Measurements from ENCODE around the gene SMIM36. TPM values are rescaled to one million over a fixed set of nuclear protein-coding genes. Genes with fewer than 3 reads are reported as not detected.

The SMIM36 gene
- polyA plus RNA-seq, 3 donors = not detected

DNA sequence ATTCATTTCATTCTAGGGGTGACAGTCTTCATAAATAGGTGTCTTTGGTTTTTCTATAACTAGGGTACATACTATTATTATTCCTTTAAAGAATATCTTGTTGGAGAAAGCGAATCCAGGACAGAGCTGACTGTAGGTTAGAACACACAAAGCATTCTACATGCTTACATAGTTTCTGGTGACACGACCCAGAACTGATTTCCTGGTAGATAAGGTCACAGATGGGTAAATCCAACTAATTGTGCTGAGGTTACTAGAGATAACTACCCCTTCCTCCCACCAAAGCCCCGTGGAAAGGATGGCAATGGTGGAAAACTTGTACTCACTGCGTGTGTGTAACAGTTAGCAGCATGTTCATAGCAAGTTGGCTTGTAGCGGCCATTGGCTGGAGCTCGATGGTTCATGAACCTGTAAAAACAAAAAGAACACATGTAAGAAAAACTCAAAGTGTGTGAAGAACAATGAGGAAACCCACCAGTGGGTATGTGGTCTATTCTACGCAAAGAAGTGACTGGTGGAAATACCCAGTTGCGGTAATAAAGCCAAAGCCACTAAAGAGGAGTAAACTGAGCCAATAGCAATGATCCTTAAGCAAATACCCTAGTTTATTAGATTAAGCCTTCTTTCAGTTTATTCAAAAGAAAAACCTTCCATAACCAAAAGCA lies 97.3 kb downstream of the SMIM36 start:
- no peak overlapping the region for H2AFZ ChIP-seq (ENCODE audit: insufficient read depth, low read depth, low read length, poor library complexity, severe bottlenecking)
- Mint-ChIP-seq H3K27ac (no peak overlapping the region), H3K9me3 (no peaks in the 10 kb centered on the region), H3K36me3 (peaks cover 43% of the 10 kb centered on the region in 2 donors), H3K4me3 (no peak overlapping the region), H3K27me3 (ENCODE audit: low read depth in 3 of 3) (no peaks in the 10 kb centered on the region), H3K4me1 (peaks cover 19% of the 10 kb centered on the region)
- peaks cover 26 to 53% of the 10 kb centered on the region in 2 donors for H3K36me3 ChIP-seq (replicated peaks in 1 of 2; ENCODE audit: control insufficient read depth in 1 of 2, insufficient read depth in 2 of 2, low read length in 2 of 2)
- no peak overlapping the region for H3K9ac ChIP-seq (ENCODE audit: insufficient read depth, low read length, poor library complexity, severe bottlenecking)
- TF ChIP-seq, protein P1, sequence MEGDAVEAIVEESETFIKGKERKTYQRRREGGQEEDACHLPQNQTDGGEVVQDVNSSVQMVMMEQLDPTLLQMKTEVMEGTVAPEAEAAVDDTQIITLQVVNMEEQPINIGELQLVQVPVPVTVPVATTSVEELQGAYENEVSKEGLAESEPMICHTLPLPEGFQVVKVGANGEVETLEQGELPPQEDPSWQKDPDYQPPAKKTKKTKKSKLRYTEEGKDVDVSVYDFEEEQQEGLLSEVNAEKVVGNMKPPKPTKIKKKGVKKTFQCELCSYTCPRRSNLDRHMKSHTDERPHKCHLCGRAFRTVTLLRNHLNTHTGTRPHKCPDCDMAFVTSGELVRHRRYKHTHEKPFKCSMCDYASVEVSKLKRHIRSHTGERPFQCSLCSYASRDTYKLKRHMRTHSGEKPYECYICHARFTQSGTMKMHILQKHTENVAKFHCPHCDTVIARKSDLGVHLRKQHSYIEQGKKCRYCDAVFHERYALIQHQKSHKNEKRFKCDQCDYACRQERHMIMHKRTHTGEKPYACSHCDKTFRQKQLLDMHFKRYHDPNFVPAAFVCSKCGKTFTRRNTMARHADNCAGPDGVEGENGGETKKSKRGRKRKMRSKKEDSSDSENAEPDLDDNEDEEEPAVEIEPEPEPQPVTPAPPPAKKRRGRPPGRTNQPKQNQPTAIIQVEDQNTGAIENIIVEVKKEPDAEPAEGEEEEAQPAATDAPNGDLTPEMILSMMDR (IDR thresholded peaks at IDR 0.05) = no peak
- no peaks in the 10 kb centered on the region for H4K20me1 ChIP-seq (ENCODE audit: insufficient read depth, low read length)
- WGBS (ENCODE audit: insufficient coverage) = 100% methylated on average over 1 of the region's 8 CpGs
- H3K27ac ChIP-seq (ENCODE audit: low read depth in 1 of 2, low read length in 2 of 2) = no peak overlapping the region
- intact Hi-C loops (cut with micrococcal nuclease) = no loop called here
- H3K9me3 ChIP-seq (replicated peaks in 1 of 2; ENCODE audit: control insufficient read depth in 1 of 2, insufficient read depth in 1 of 2, low read length in 2 of 2) = no peaks in the 10 kb centered on the region
- no peak overlapping the region for H3K4me3 ChIP-seq (replicated peaks in 1 of 3; ENCODE audit: low read depth in 2 of 3, low read length in 3 of 3)
- H3K79me2 ChIP-seq (ENCODE audit: insufficient read depth, low read length) = peaks cover 27% of the 10 kb centered on the region
- H3K4me1 ChIP-seq (ENCODE audit: control insufficient read depth in 1 of 2, insufficient read depth in 2 of 2, low read length in 2 of 2) = peaks cover 5 to 9% of the 10 kb centered on the region in 2 donors
- no peak for DNase-seq
- no peak overlapping the region for H3K4me2 ChIP-seq (replicated peaks; ENCODE audit: extremely low read depth, low read length, poor library complexity, severe bottlenecking)
- no peaks in the 10 kb centered on the region for H3K27me3 ChIP-seq (ENCODE audit: control insufficient read depth in 2 of 2, insufficient read depth in 2 of 2, low read length in 2 of 2)

- Mint-ChIP-seq H3K27me3 (ENCODE audit: low read depth in 3 of 3) (no peaks in the 10 kb centered on the region), H3K27ac (peak overlapping the region in 1 of 7 donors; percentile 15), H3K4me1 (peaks cover 10% of the 10 kb centered on the region), H3K36me3 (peaks cover 59 to 65% of the 10 kb centered on the region in 2 donors), H3K4me3 (no peak overlapping the region), H3K9me3 (no peaks in the 10 kb centered on the region)
- Histone ChIP-seq H3K27ac (ENCODE audit: low read depth in 1 of 2, low read length in 2 of 2) (no peak overlapping the region), H3K27me3 (ENCODE audit: control insufficient read depth in 2 of 2, insufficient read depth in 2 of 2, low read length in 2 of 2) (no peaks in the 10 kb centered on the region), H3K79me2 (ENCODE audit: insufficient read depth, low read length) (peaks cover 16% of the 10 kb centered on the region), H3K36me3 (replicated peaks in 1 of 2; ENCODE audit: control insufficient read depth in 1 of 2, insufficient read depth in 2 of 2, low read length in 2 of 2) (peaks cover 35 to 73% of the 10 kb centered on the region in 2 donors), H3K9me3 (replicated peaks in 1 of 2; ENCODE audit: control insufficient read depth in 1 of 2, insufficient read depth in 1 of 2, low read length in 2 of 2) (no peaks in the 10 kb centered on the region), H3K4me3 (replicated peaks in 1 of 3; ENCODE audit: low read depth in 2 of 3, low read length in 3 of 3) (no peak overlapping the region), H3K4me1 (ENCODE audit: control insufficient read depth in 1 of 2, insufficient read depth in 2 of 2, low read length in 2 of 2) (peaks cover under 1 to 2% of the 10 kb centered on the region in 2 donors), H4K20me1 (ENCODE audit: insufficient read depth, low read length) (no peaks in the 10 kb centered on the region), H3K4me2 (replicated peaks; ENCODE audit: extremely low read depth, low read length, poor library complexity, severe bottlenecking) (no peak overlapping the region), H2AFZ (ENCODE audit: insufficient read depth, low read depth, low read length, poor library complexity, severe bottlenecking) (no peak overlapping the region), H3K9ac (ENCODE audit: insufficient read depth, low read length, poor library complexity, severe bottlenecking) (no peak overlapping the region)
- intact Hi-C loops (cut with micrococcal nuclease) = no loop called here
- TF ChIP-seq, protein P1 (IDR thresholded peaks at IDR 0.05) = no peak
- no peak for DNase-seq
- no CpG with 5 or more reads among the region's 1 CpG for WGBS (ENCODE audit: insufficient coverage)
Measured at GRCh38 chr17:55411463-55411855, 99.8 kb downstream of the SMIM36 start.
